ENCODE results near the gene TBX18.

GRCh38 chr6:84771756-84772356 is 7.5 kb upstream of the TBX18 start:
- TF ChIP-seq MAX (IDR thresholded peaks at IDR 0.05) = no peak
- no peak for TF ChIP-seq YY1 (IDR thresholded peaks at IDR 0.05; ENCODE audit: low read depth)
- no peak for TF ChIP-seq TAF1 (IDR thresholded peaks at IDR 0.05; ENCODE audit: low read depth)
- no peak for TF ChIP-seq CREB1 (IDR thresholded peaks at IDR 0.05; ENCODE audit: low read depth)
- no peak for TF ChIP-seq FOXM1 (IDR thresholded peaks at IDR 0.05; ENCODE audit: borderline replicate concordance, low read depth)
- TF ChIP-seq EP300 (IDR thresholded peaks at IDR 0.05; ENCODE audit: borderline replicate concordance) = no peak
- no peak for TF ChIP-seq TEAD4 (IDR thresholded peaks at IDR 0.05)
- TF ChIP-seq, protein P1, sequence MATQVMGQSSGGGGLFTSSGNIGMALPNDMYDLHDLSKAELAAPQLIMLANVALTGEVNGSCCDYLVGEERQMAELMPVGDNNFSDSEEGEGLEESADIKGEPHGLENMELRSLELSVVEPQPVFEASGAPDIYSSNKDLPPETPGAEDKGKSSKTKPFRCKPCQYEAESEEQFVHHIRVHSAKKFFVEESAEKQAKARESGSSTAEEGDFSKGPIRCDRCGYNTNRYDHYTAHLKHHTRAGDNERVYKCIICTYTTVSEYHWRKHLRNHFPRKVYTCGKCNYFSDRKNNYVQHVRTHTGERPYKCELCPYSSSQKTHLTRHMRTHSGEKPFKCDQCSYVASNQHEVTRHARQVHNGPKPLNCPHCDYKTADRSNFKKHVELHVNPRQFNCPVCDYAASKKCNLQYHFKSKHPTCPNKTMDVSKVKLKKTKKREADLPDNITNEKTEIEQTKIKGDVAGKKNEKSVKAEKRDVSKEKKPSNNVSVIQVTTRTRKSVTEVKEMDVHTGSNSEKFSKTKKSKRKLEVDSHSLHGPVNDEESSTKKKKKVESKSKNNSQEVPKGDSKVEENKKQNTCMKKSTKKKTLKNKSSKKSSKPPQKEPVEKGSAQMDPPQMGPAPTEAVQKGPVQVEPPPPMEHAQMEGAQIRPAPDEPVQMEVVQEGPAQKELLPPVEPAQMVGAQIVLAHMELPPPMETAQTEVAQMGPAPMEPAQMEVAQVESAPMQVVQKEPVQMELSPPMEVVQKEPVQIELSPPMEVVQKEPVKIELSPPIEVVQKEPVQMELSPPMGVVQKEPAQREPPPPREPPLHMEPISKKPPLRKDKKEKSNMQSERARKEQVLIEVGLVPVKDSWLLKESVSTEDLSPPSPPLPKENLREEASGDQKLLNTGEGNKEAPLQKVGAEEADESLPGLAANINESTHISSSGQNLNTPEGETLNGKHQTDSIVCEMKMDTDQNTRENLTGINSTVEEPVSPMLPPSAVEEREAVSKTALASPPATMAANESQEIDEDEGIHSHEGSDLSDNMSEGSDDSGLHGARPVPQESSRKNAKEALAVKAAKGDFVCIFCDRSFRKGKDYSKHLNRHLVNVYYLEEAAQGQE (IDR thresholded peaks at IDR 0.05; ENCODE audit: low read depth) = no peak
- no peak for TF ChIP-seq RAD21 (IDR thresholded peaks at IDR 0.05; ENCODE audit: low read depth)
- TF ChIP-seq NFIC (IDR thresholded peaks at IDR 0.05) = no peak
